Fibroblast of lung (primary cell): Measurements from ENCODE around the gene LGALS3BP. TPM values are rescaled to one million over a fixed set of nuclear protein-coding genes. Genes with fewer than 3 reads are reported as not detected.

Source experiments
- DNase-seq, 2 donors: peaks; one replicate each; pipeline versions ENCODE4 v3.0.0 to v3.0.0-alpha.2; 2010; ENCODE audit warnings: low read depth in 2 of 2
- H2AFZ ChIP-seq: 2 replicates; pipeline ENCODE4 v1.5.1; 2012; ENCODE audit warnings: low read length, control low read depth, inconsistent platforms
- H3K27ac ChIP-seq: 2 replicates; pipeline ENCODE4 v1.5.1; 2011; ENCODE audit warnings: low read length, control low read depth; ENCODE audit not compliant: insufficient read depth
- H3K27me3 ChIP-seq: 2 replicates; pipeline ENCODE4 v1.5.1; 2011; ENCODE audit warnings: mild to moderate bottlenecking, low read length; ENCODE audit not compliant: control insufficient read depth, insufficient read depth
- H3K36me3 ChIP-seq: 2 replicates; pipeline ENCODE4 v1.5.1; 2011; ENCODE audit warnings: low read length; ENCODE audit not compliant: control insufficient read depth, insufficient read depth
- H3K4me1 ChIP-seq: 2 replicates; pipeline ENCODE4 v1.5.1; 2011; ENCODE audit warnings: low read length; ENCODE audit not compliant: control insufficient read depth, insufficient read depth; ENCODE audit errors: extremely low read depth
- H3K4me2 ChIP-seq: 2 replicates; pipeline ENCODE4 v1.5.1; 2011; ENCODE audit warnings: low read length, control low read depth; ENCODE audit not compliant: insufficient read depth; ENCODE audit errors: extremely low read depth
- H3K4me3 ChIP-seq, 4 experiments: fragments of 200-600 bp in 1 of 4; sonication (generic) in 1 of 4; replicated peaks in 1 of 4; 2 replicates each; pipeline ENCODE4 v1.5.1; 2011 to 2016; ENCODE audit warnings: low read length in 4 of 4, low read depth in 3 of 4, mild to moderate bottlenecking in 3 of 4, control low read depth in 2 of 4, inconsistent platforms in 1 of 4, mixed read lengths in 1 of 4; ENCODE audit not compliant: insufficient read depth in 1 of 4; ENCODE audit errors: control extremely low read depth in 1 of 4
- H3K79me2 ChIP-seq: 2 replicates; pipeline ENCODE4 v1.5.1; 2012; ENCODE audit warnings: mild to moderate bottlenecking, low read length, inconsistent platforms; ENCODE audit not compliant: control insufficient read depth, insufficient read depth
- H3K9ac ChIP-seq: 2 replicates; pipeline ENCODE4 v1.5.1; 2011; ENCODE audit warnings: mild to moderate bottlenecking, low read length, control low read depth; ENCODE audit not compliant: insufficient read depth
- H3K9me3 ChIP-seq: 2 replicates; pipeline ENCODE4 v1.5.1; 2012; ENCODE audit warnings: low read depth, low read length; ENCODE audit not compliant: control insufficient read depth, insufficient read depth
- H4K20me1 ChIP-seq: 2 replicates; pipeline ENCODE4 v1.5.1; 2011; ENCODE audit warnings: low read length; ENCODE audit not compliant: control insufficient read depth, insufficient read depth; ENCODE audit errors: extremely low read depth
- EZH2 ChIP-seq: IDR thresholded peaks from 2 replicates; pipeline ENCODE4 v1.5.1; 2012; ENCODE audit warnings: low read length, control low read depth, mild to moderate bottlenecking; ENCODE audit errors: missing control alignments
- polyA plus RNA-seq, 2 donors: library from polyadenylated mRNA; depleted of rRNA in 1 of 2; stranded (reverse) in 1 of 2; unstranded in 1 of 2; fragments of >200 nt; gene quantifications; 2 replicates each; pipeline ENCODE4 v1.2.1, GENCODE V29; 2011 to 2012; ENCODE audit warnings: missing spikeins in 1 of 2
- total RNA-seq: library from RNA; depleted of rRNA; stranded (reverse); fragments of >200 nt; gene quantifications from 2 replicates; pipeline ENCODE4 v1.2.1, GENCODE V29; 2014
- TF ChIP-seq, protein P1 (sequence below), 2 donors: IDR thresholded peaks in 1 of 2; conservative IDR thresholded peaks in 1 of 2; 1 replicate in 1 of 2; 2 replicates in 1 of 2; pipeline ENCODE4 v1.5.1; 2011 to 2012; ENCODE audit warnings: low read length in 2 of 2, control low read depth in 1 of 2, inconsistent platforms in 1 of 2, low read depth in 1 of 2, mild to moderate bottlenecking in 1 of 2

LGALS3BP gene
- total and polyA plus RNA-seq, 2 donors (not counting 1 experiment from before 2014, with no cell fraction given), result 128 to 387 TPM

DNA sequence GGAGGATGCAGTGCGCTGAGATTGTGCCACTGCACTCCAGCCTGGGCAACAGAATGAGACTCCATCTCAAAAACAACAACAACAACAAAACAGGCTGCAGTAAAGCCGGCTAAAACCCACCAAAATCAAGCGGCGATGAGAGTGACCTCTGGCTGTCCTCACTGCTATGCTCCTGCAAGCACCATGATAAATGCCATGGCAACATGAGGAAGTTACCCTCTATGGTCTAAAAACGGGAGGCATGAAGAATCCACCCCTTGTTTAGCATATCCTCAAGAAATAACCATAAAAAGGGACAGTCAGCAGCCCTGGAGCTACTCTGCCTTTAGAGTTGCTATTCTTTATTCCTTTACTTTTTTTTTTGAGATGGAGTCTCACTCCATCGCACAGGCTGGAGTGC is 8.4 kb upstream of the LGALS3BP start:
- H3K79me2 ChIP-seq, result peaks cover 2% of the 10 kb centered on the region
- H2AFZ ChIP-seq, result no peak overlapping the region

DNA sequence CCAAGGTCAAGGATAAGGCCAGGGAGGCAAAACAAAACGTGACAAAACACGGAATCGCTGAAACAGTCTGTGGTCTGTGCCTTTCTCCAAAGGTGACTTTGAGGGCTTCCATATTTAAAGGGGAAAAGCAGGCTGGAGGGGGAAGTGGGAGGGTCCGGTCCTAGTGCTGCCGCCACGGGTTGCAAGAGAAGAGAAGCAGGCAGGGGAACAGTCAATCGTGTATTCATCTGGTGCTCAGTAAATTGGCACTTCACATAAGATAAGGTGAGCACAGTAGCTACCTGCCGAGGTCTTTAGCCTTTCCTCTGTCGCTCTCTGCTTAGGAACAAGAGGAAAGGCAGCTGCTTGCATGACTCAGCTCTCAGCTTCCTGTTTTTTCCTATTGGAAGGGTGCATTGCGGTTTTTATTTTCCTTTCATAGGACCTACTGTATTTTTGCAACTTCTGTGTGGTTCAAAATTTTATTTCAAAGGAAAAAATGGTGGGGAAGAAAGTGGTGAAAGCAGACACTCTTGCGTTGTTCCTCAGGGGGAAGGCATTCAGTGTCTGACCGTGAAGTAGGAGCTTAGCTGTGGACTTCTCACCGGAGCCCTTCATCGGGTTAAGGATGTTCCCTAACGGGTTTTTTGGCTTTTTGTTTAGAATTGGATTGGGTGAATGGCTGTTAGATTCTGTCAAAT is 7.1 kb upstream of the LGALS3BP start:
- Histone ChIP-seq H3K9me3 (no peaks in the 10 kb centered on the region), H3K79me2 (no peaks in the 10 kb centered on the region), H4K20me1 (no peaks in the 10 kb centered on the region), H3K4me2 (peak overlapping the region; percentile 83), H3K27ac (peak overlapping the region; percentile 27), H3K27me3 (no peaks in the 10 kb centered on the region), H3K9ac (no peak overlapping the region), H3K4me1 (peaks cover 3% of the 10 kb centered on the region), H3K4me3 (peak overlapping the region; percentile 33 to 49 (median 36)), H2AFZ (peak overlapping the region; percentile 35), H3K36me3 (peaks cover 6% of the 10 kb centered on the region)
- TF ChIP-seq, protein P1, sequence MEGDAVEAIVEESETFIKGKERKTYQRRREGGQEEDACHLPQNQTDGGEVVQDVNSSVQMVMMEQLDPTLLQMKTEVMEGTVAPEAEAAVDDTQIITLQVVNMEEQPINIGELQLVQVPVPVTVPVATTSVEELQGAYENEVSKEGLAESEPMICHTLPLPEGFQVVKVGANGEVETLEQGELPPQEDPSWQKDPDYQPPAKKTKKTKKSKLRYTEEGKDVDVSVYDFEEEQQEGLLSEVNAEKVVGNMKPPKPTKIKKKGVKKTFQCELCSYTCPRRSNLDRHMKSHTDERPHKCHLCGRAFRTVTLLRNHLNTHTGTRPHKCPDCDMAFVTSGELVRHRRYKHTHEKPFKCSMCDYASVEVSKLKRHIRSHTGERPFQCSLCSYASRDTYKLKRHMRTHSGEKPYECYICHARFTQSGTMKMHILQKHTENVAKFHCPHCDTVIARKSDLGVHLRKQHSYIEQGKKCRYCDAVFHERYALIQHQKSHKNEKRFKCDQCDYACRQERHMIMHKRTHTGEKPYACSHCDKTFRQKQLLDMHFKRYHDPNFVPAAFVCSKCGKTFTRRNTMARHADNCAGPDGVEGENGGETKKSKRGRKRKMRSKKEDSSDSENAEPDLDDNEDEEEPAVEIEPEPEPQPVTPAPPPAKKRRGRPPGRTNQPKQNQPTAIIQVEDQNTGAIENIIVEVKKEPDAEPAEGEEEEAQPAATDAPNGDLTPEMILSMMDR (conservative IDR thresholded peaks at IDR 0.05 in 1 of 2, IDR thresholded peaks at IDR 0.05 in 1 of 2; ENCODE audit: low read depth in 1 of 2, low read length in 2 of 2), result no peak
- TF ChIP-seq EZH2, result no peak
- DNase-seq, result peak; percentile 72 to 75

More for the DNA sequence above, 8.4 kb upstream of the LGALS3BP start:
- DNase-seq, result no peak
- H3K27me3 ChIP-seq, result no peaks in the 10 kb centered on the region
- no peaks in the 10 kb centered on the region for H4K20me1 ChIP-seq
- peaks cover 6% of the 10 kb centered on the region for H3K36me3 ChIP-seq
- no peak overlapping the region for H3K9ac ChIP-seq
- no peak overlapping the region for H3K27ac ChIP-seq
- H3K9me3 ChIP-seq, result no peaks in the 10 kb centered on the region
- H3K4me2 ChIP-seq, result no peak overlapping the region
- H3K4me3 ChIP-seq, result no peak overlapping the region
- no peak for TF ChIP-seq EZH2
- TF ChIP-seq, protein P1 (conservative IDR thresholded peaks at IDR 0.05 in 1 of 2, IDR thresholded peaks at IDR 0.05 in 1 of 2; ENCODE audit: low read depth in 1 of 2, low read length in 2 of 2), result no peak
- H3K4me1 ChIP-seq, result peaks cover 3% of the 10 kb centered on the region

DNA sequence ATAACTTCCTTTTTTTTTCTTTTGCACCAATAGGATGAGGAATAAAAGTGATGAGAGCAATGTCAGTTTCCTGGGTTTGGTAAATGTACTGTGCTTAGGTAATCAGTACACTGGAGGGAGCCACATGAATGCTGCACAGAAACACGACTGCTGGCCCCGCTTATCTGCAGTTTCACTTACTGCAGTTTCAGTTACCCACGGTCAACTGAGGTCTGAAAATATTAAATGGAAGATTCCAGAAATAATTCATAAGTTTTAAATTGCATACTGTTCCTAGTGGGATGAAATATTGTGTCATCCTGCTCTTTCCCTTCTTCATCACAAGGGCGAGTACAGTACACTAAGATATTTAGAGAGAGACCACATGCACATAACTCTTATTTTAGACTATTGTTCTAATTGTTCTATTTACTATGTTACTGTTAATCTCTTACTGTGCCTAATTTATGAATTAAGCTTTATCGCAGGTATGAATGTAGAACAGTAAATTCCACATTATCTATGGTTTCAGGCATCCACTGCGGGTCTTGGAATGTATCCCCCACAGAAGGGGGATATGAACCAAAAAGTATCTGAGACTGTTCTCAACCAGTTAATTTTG is 6.4 kb upstream of the LGALS3BP start:
- H3K4me2 ChIP-seq, result peak overlapping the region; percentile 83
- H3K9ac ChIP-seq, result no peak overlapping the region
- TF ChIP-seq EZH2, result no peak
- TF ChIP-seq, protein P1 (conservative IDR thresholded peaks at IDR 0.05 in 1 of 2, IDR thresholded peaks at IDR 0.05 in 1 of 2; ENCODE audit: low read depth in 1 of 2, low read length in 2 of 2), result peak; percentile 9 to 41
- no peaks in the 10 kb centered on the region for H4K20me1 ChIP-seq
- peaks cover 3% of the 10 kb centered on the region for H3K4me1 ChIP-seq
- H3K4me3 ChIP-seq, result peak overlapping the region in 2 of 4 experiments; percentile 38 to 49
- peaks cover 5% of the 10 kb centered on the region for H3K36me3 ChIP-seq
- DNase-seq, result peak; percentile 27 to 62
- H3K27ac ChIP-seq, result peak overlapping the region; percentile 27
- no peaks in the 10 kb centered on the region for H3K9me3 ChIP-seq
- H3K79me2 ChIP-seq, result no peaks in the 10 kb centered on the region
- peak overlapping the region; percentile 35 for H2AFZ ChIP-seq
- no peaks in the 10 kb centered on the region for H3K27me3 ChIP-seq
